Right atrium auricular region (tissue), 2 donors: ENCODE data around the gene DYRK1A. TPM values are rescaled to one million over a fixed set of nuclear protein-coding genes. Genes with fewer than 3 reads are reported as not detected.

Experiments
- DNase-seq: peaks from one replicate; pipeline ENCODE4 v3.0.0-alpha.2; 2019; ENCODE audit warnings: low spot score
- H3K27ac ChIP-seq, 2 donors: fragments of 200-600 bp; sonication (generic); 1 replicate in 1 of 2; 2 replicates in 1 of 2; pipeline ENCODE4 v1.5.1; 2016 to 2019
- H3K27me3 ChIP-seq, 2 donors: fragments of 200-600 bp; sonication (generic); one replicate each; pipeline versions ENCODE4 v1.5.1 to v1.6.0; 2017 to 2019
- H3K36me3 ChIP-seq: fragments of 200-600 bp; sonication (generic); one replicate; pipeline ENCODE4 v1.5.1; 2016
- H3K4me1 ChIP-seq, 2 donors: fragments of 200-600 bp; sonication (generic); one replicate each; pipeline versions ENCODE4 v1.5.1 to v1.6.0; 2017 to 2019
- H3K4me3 ChIP-seq, 2 donors: fragments of 200-600 bp; sonication (generic); 1 replicate in 1 of 2; 2 replicates in 1 of 2; pipeline ENCODE4 v1.5.1; 2017 to 2019; ENCODE audit warnings: mild to moderate bottlenecking in 1 of 2, moderate library complexity in 1 of 2
- H3K9me3 ChIP-seq, 2 donors: fragments of 200-600 bp; sonication (generic); one replicate each; pipeline ENCODE4 v1.5.1; 2019
- CTCF ChIP-seq, 2 donors: fragments of 200-600 bp; sonication (generic); IDR thresholded peaks; one replicate each; pipeline ENCODE4 v1.5.1; 2019; ENCODE audit warnings: antibody characterized with exemption in 2 of 2
- total RNA-seq, 2 donors: library from RNA; depleted of rRNA; stranded (reverse); fragments of >200 nt; gene quantifications; one replicate each; pipeline ENCODE4 v1.1.0, GENCODE V29; 2016

DYRK1A gene
- total RNA-seq, 2 donors from 2014 or later: 69.3 to 94.7 TPM

- Histone ChIP-seq H3K9me3 (no peaks in the 10 kb centered on the region), H3K4me1 (peaks cover 0 to 18% of the 10 kb centered on the region in 2 donors), H3K27ac (no peak overlapping the region), H3K27me3 (no peaks in the 10 kb centered on the region), H3K4me3 (no peak overlapping the region), H3K36me3 (no peaks in the 10 kb centered on the region)
- DNase-seq: no peak
- no peak for TF ChIP-seq CTCF (IDR thresholded peaks at IDR 0.05)
Observed at GRCh38 chr21:37341254-37341960, 25.2 kb upstream of the DYRK1A start.

GRCh38 chr21:37342046-37342632, 24.4 kb upstream of the DYRK1A start:
- H3K4me3 ChIP-seq: no peak overlapping the region
- no peaks in the 10 kb centered on the region for H3K9me3 ChIP-seq
- no peaks in the 10 kb centered on the region for H3K27me3 ChIP-seq
- peaks cover 0 to 18% of the 10 kb centered on the region in 2 donors for H3K4me1 ChIP-seq
- DNase-seq: no peak
- no peaks in the 10 kb centered on the region for H3K36me3 ChIP-seq
- no peak overlapping the region for H3K27ac ChIP-seq
- no peak for TF ChIP-seq CTCF (IDR thresholded peaks at IDR 0.05)

- DNase-seq: no peak
- Histone ChIP-seq H3K36me3 (no peaks in the 10 kb centered on the region), H3K4me1 (no peaks in the 10 kb centered on the region)
Observed at GRCh38 chr21:37346841-37347430, 19.6 kb upstream of the DYRK1A start.

GRCh38 chr21:37348664-37349063, 17.9 kb upstream of the DYRK1A start:
- peaks cover 0 to 36% of the 10 kb centered on the region in 2 donors for H3K9me3 ChIP-seq
- DNase-seq: no peak
- no peak overlapping the region for H3K27ac ChIP-seq
- TF ChIP-seq CTCF (IDR thresholded peaks at IDR 0.05): no peak
- no peaks in the 10 kb centered on the region for H3K36me3 ChIP-seq
- no peaks in the 10 kb centered on the region for H3K4me1 ChIP-seq
- H3K27me3 ChIP-seq: no peaks in the 10 kb centered on the region
- no peak overlapping the region for H3K4me3 ChIP-seq

More at GRCh38 chr21:37346841-37347430, 19.6 kb upstream of the DYRK1A start:
- Histone ChIP-seq H3K9me3 (peaks cover 0 to 36% of the 10 kb centered on the region in 2 donors), H3K27ac (no peak overlapping the region), H3K27me3 (no peaks in the 10 kb centered on the region), H3K4me3 (no peak overlapping the region)
- no peak for TF ChIP-seq CTCF (IDR thresholded peaks at IDR 0.05)

GRCh38 chr21:37350472-37350871, 16.1 kb upstream of the DYRK1A start:
- peaks cover 0 to 36% of the 10 kb centered on the region in 2 donors for H3K9me3 ChIP-seq
- no peak overlapping the region for H3K4me3 ChIP-seq
- H3K27me3 ChIP-seq: no peaks in the 10 kb centered on the region
- no peak for DNase-seq
- no peak overlapping the region for H3K27ac ChIP-seq
- no peaks in the 10 kb centered on the region for H3K4me1 ChIP-seq
- TF ChIP-seq CTCF (IDR thresholded peaks at IDR 0.05): no peak
- no peaks in the 10 kb centered on the region for H3K36me3 ChIP-seq
